Keratinocyte (primary cell): Measurements from ENCODE around the gene TESK1. TPM values are rescaled to one million over a fixed set of nuclear protein-coding genes. Genes with fewer than 3 reads are reported as not detected.
A peak's percentile ranks its signal among the peaks of the same experiment; 100 is the strongest.

ENCODE experiments used
- DNase-seq: peaks from one replicate; pipeline ENCODE4 v3.0.0-alpha.2; 2011; ENCODE audit warnings: low read depth, missing footprints, low spot score
- FAIRE-seq: peaks from 2 replicates; lab custom pipeline; 2011; peaks lifted over from hg19 to GRCh38; lab: Jason Lieb, UNC
- H2AFZ ChIP-seq: 2 replicates; pipeline ENCODE4 v1.6.0; 2012; ENCODE audit warnings: low read length, control low read depth, inconsistent platforms; ENCODE audit not compliant: control insufficient read depth
- H3K27ac ChIP-seq: 2 replicates; pipeline ENCODE4 v1.5.1; 2011; ENCODE audit warnings: low read length; ENCODE audit not compliant: control insufficient read depth, insufficient read depth
- H3K27me3 ChIP-seq: 3 replicates; pipeline ENCODE4 v1.6.0; 2011; ENCODE audit warnings: low read length; ENCODE audit not compliant: control insufficient read depth, insufficient read depth; ENCODE audit errors: extremely low read depth
- H3K36me3 ChIP-seq, 2 experiments: 2 replicates in 1 of 2; 3 replicates in 1 of 2; pipeline ENCODE4 v1.5.1; 2011; ENCODE audit warnings: low read length in 2 of 2, mild to moderate bottlenecking in 1 of 2; ENCODE audit not compliant: control insufficient read depth in 2 of 2, insufficient read depth in 2 of 2; ENCODE audit errors: extremely low read depth in 1 of 2
- H3K4me1 ChIP-seq: 3 replicates; pipeline ENCODE4 v1.5.1; 2011; ENCODE audit warnings: low read length; ENCODE audit not compliant: control insufficient read depth, insufficient read depth; ENCODE audit errors: extremely low read depth
- H3K4me2 ChIP-seq: 3 replicates; pipeline ENCODE4 v1.6.0; 2011; ENCODE audit warnings: low read depth, low read length; ENCODE audit not compliant: control insufficient read depth, insufficient read depth; ENCODE audit errors: extremely low read depth
- H3K4me3 ChIP-seq, 3 experiments: fragments of 200-600 bp in 1 of 3; sonication (generic) in 1 of 3; 2 replicates in 2 of 3; 3 replicates in 1 of 3; pipeline ENCODE4 v1.5.1; 2011 to 2016; ENCODE audit warnings: low read length in 3 of 3, mild to moderate bottlenecking in 3 of 3, control low read depth in 2 of 3, inconsistent platforms in 1 of 3, low read depth in 1 of 3, mixed read lengths in 1 of 3, mixed run types in 1 of 3, moderate library complexity in 1 of 3; ENCODE audit not compliant: control insufficient read depth in 2 of 3, insufficient read depth in 2 of 3; ENCODE audit errors: extremely low read depth in 1 of 3
- H3K79me2 ChIP-seq: 2 replicates; pipeline ENCODE4 v1.6.0; 2012; ENCODE audit warnings: low read length; ENCODE audit not compliant: control insufficient read depth, insufficient read depth
- H3K9ac ChIP-seq: 3 replicates; pipeline ENCODE4 v1.6.0; 2011; ENCODE audit warnings: low read length; ENCODE audit not compliant: control insufficient read depth, insufficient read depth; ENCODE audit errors: extremely low read depth
- H3K9me1 ChIP-seq: 3 replicates; pipeline ENCODE4 v1.6.0; 2011; ENCODE audit warnings: low read length; ENCODE audit not compliant: control insufficient read depth, insufficient read depth; ENCODE audit errors: extremely low read depth
- H3K9me3 ChIP-seq: 2 replicates; pipeline ENCODE4 v1.5.1; 2012; ENCODE audit warnings: low read depth, low read length; ENCODE audit not compliant: control insufficient read depth
- H4K20me1 ChIP-seq: 3 replicates; pipeline ENCODE4 v1.6.0; 2011; ENCODE audit warnings: low read length; ENCODE audit not compliant: control insufficient read depth, insufficient read depth; ENCODE audit errors: extremely low read depth
- EZH2 ChIP-seq: IDR thresholded peaks from one replicate; pipeline ENCODE4 v1.6.1; 2012; ENCODE audit warnings: inconsistent platforms, mild to moderate bottlenecking, low read length, moderate library complexity
- dilution Hi-C: fragments of 300-500 bp; cut with MboI; formaldehyde crosslinking; loops from one replicate; pipeline ENCODE4 v1.7.0; 2020; ENCODE audit warnings: low sequenced_read_pairs; ENCODE audit not compliant: extremely low pct_ligation_motif_present
- polyA plus RNA-seq, 5 experiments: library from polyadenylated mRNA; depleted of rRNA in 3 of 5; stranded (reverse) in 3 of 5; stranded (forward) in 1 of 5; unstranded in 1 of 5; fragments of >200 nt; gene quantifications; 1 replicate in 1 of 5; 2 replicates in 3 of 5; 3 replicates in 1 of 5; pipeline versions ENCODE4 v1.2.1 to v1.2.3, GENCODE V29; 2011 to 2012; ENCODE audit warnings: missing spikeins in 2 of 5, low read depth in 1 of 5, low replicate concordance in 1 of 5
- TF ChIP-seq, protein P1 (sequence below), 3 experiments: IDR thresholded peaks in 1 of 3; conservative IDR thresholded peaks in 1 of 3; optimal IDR thresholded peaks in 1 of 3; 2 replicates in 2 of 3; 3 replicates in 1 of 3; pipeline versions ENCODE3 to v1.5.1; 2011; ENCODE audit warnings: low read length in 3 of 3, mild to moderate bottlenecking in 3 of 3, moderate library complexity in 2 of 3, control low read depth in 1 of 3, inconsistent platforms in 1 of 3; ENCODE audit not compliant: insufficient read depth in 2 of 3; ENCODE audit errors: extremely low read depth in 1 of 3

TESK1 gene
- polyA plus RNA-seq, 1 donor (not counting 4 experiments of a cell fraction or from before 2014, with no cell fraction given), result 11.2 TPM

DNA sequence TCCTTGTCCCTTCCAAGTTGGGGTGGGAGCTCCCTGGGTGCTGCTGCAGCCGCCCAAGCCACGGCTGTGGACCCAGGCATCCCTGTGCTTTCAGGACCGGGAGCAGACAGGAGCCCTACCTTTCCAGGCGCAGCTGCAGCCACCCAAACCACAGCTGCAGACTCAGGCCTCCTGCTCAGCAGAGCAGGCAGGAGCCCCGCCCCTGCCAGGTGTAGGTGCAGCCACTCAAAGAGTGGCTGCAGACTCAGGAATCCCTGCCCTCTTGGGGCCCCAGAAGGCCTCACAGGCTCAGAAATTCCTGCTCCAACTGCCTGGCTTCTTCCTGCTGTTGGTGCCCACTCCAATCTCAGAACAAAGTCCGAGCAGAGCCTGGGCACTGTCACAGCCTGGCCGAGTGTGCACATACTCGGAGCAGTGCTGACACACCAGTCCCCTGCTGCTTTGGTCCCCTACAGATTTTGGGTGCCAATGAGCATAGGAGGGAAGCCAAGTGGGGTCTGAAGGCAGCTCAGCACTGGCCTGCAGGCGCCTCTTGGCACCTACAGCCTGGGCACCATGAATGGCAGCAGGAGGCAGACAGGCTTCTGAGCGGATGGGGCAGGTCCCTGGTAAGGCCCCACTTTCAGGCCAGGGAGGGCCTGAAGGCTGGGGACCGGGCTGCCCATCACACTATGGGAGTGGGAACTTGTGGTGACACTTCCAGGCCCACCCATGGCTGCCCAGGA is 6.0 kb upstream of the TESK1 start:
- H3K9me3 ChIP-seq, result no peaks in the 10 kb centered on the region
- H2AFZ ChIP-seq, result no peak overlapping the region
- peaks cover 8% of the 10 kb centered on the region for H3K4me1 ChIP-seq
- H3K9ac ChIP-seq, result no peak overlapping the region
- dilution Hi-C loops, result no loop called here
- no peak overlapping the region for H3K27ac ChIP-seq
- no peaks in the 10 kb centered on the region for H3K9me1 ChIP-seq
- FAIRE-seq (no peak), DNase-seq (no peak)
- H3K79me2 ChIP-seq, result no peaks in the 10 kb centered on the region
- no peak overlapping the region for H3K4me2 ChIP-seq
- H3K36me3 ChIP-seq, result no peaks in the 10 kb centered on the region
- TF ChIP-seq EZH2, result no peak
- TF ChIP-seq, protein P1, sequence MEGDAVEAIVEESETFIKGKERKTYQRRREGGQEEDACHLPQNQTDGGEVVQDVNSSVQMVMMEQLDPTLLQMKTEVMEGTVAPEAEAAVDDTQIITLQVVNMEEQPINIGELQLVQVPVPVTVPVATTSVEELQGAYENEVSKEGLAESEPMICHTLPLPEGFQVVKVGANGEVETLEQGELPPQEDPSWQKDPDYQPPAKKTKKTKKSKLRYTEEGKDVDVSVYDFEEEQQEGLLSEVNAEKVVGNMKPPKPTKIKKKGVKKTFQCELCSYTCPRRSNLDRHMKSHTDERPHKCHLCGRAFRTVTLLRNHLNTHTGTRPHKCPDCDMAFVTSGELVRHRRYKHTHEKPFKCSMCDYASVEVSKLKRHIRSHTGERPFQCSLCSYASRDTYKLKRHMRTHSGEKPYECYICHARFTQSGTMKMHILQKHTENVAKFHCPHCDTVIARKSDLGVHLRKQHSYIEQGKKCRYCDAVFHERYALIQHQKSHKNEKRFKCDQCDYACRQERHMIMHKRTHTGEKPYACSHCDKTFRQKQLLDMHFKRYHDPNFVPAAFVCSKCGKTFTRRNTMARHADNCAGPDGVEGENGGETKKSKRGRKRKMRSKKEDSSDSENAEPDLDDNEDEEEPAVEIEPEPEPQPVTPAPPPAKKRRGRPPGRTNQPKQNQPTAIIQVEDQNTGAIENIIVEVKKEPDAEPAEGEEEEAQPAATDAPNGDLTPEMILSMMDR (optimal IDR thresholded peaks at IDR 0.05 in 1 of 3, IDR thresholded peaks at IDR 0.05 in 1 of 3, conservative IDR thresholded peaks at IDR 0.05 in 1 of 3; ENCODE audit: extremely low read depth in 1 of 3, insufficient read depth in 2 of 3, low read length in 3 of 3), result no peak
- H3K27me3 ChIP-seq, result no peaks in the 10 kb centered on the region
- no peaks in the 10 kb centered on the region for H4K20me1 ChIP-seq
- no peak overlapping the region for H3K4me3 ChIP-seq

DNA sequence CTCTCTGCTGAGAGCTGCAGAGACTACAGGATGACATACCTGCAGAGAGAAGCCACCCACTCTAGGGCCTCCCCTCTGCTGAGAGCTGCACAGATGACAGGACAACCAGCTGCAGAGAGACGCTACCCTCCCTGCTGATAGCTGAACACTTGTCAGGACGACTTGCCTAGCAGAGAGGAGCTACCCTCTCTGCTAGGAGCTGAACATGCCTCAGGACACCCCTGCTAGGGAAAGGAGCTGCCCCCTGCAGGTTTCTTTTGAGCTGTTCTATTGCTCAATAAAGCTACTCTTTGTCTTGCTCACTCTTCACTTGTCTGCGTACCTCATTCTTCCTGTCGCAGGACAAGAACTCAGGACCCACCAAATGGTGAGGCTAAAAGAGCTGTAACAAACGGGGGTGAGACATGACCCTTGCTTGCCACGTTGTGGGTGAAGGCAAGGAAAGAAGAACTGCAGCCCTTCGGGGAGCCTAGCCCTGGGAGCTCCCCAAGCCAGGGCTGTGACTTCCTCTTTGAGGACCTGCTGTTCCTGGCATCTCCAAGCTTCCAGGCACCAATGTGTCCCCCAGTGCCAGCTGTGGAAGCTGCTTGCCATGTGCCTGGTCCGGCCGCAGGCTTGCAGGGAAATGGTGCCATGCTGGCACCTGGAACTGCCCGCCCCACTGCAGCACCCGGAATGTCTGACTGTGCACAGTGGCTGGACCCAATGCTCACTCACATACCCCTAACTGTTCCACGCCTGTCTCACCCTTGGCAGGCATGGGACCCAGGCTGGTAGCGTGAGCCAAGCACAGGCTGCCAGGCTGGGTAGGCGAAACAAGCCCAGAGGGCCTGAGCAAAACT is 5.1 kb upstream of the TESK1 start:
- TF ChIP-seq, protein P1 (optimal IDR thresholded peaks at IDR 0.05 in 1 of 3, IDR thresholded peaks at IDR 0.05 in 1 of 3, conservative IDR thresholded peaks at IDR 0.05 in 1 of 3; ENCODE audit: extremely low read depth in 1 of 3, insufficient read depth in 2 of 3, low read length in 3 of 3), result peak; percentile 21 to 55 (median 36)
- no peak for TF ChIP-seq EZH2
- no peaks in the 10 kb centered on the region for H3K9me1 ChIP-seq
- H3K27me3 ChIP-seq, result no peaks in the 10 kb centered on the region
- peaks cover 13% of the 10 kb centered on the region for H3K4me1 ChIP-seq
- no peak overlapping the region for H3K4me3 ChIP-seq
- H3K79me2 ChIP-seq, result no peaks in the 10 kb centered on the region
- DNase-seq (no peak), FAIRE-seq (no peak)
- no peak overlapping the region for H3K9ac ChIP-seq
- H3K36me3 ChIP-seq, result no peaks in the 10 kb centered on the region
- H3K9me3 ChIP-seq, result no peaks in the 10 kb centered on the region
- H4K20me1 ChIP-seq, result no peaks in the 10 kb centered on the region
- dilution Hi-C loops, result no loop called here
- peak overlapping the region; percentile 19 for H2AFZ ChIP-seq
- H3K4me2 ChIP-seq, result no peak overlapping the region
- H3K27ac ChIP-seq, result no peak overlapping the region
